Progenitor cell of endocrine pancreas (in vitro differentiated cells): ENCODE measurements around the gene CTDSP2. TPM values are rescaled to one million over a fixed set of nuclear protein-coding genes. Genes with fewer than 3 reads are reported as not detected.
A peak's percentile ranks its signal among the peaks of the same experiment; 100 is the strongest.

Source experiments
- DNase-seq: peaks from one replicate; pipeline ENCODE4 v3.0.0; 2021; ENCODE audit warnings: low spot score; ENCODE audit not compliant: unreplicated experiment
- H3K27ac Mint-ChIP-seq: 2 replicates; pipeline ENCODE4 v1.8.0; 2021; ENCODE audit warnings: mild to moderate bottlenecking, moderate library complexity, mixed read lengths
- H3K27me3 Mint-ChIP-seq: 2 replicates; pipeline ENCODE4 v1.8.0; 2021; ENCODE audit warnings: mixed read lengths
- H3K36me3 Mint-ChIP-seq: 2 replicates; pipeline ENCODE4 v1.8.0; 2022; ENCODE audit warnings: mixed read lengths; ENCODE audit not compliant: insufficient read depth
- H3K4me1 Mint-ChIP-seq: 2 replicates; pipeline ENCODE4 v1.8.0; 2021; ENCODE audit warnings: low read depth, mixed read lengths
- H3K4me3 Mint-ChIP-seq: 2 replicates; pipeline ENCODE4 v1.8.0; 2021; ENCODE audit warnings: low read depth, mild to moderate bottlenecking, moderate library complexity, mixed read lengths
- H3K9me3 Mint-ChIP-seq: 2 replicates; pipeline ENCODE4 v1.8.0; 2021; ENCODE audit warnings: low read depth, mixed read lengths
- CTCF ChIP-seq: fragments of 200-600 bp; sonication (generic); IDR thresholded peaks from one replicate; pipeline ENCODE4 v1.5.0; 2021; ENCODE audit warnings: antibody characterized with exemption, mild to moderate bottlenecking; ENCODE audit not compliant: unreplicated experiment
- total RNA-seq: library from RNA; stranded (reverse); gene quantifications from 2 replicates; pipeline ENCODE4 v1.2.1, GENCODE V29; 2021

Gene CTDSP2
- total RNA-seq, 1 donor from 2014 or later = 145 TPM

- no peak for TF ChIP-seq CTCF
Measured at GRCh38 chr12:57844709-57845477, 1.6 kb downstream of the CTDSP2 start.

DNA sequence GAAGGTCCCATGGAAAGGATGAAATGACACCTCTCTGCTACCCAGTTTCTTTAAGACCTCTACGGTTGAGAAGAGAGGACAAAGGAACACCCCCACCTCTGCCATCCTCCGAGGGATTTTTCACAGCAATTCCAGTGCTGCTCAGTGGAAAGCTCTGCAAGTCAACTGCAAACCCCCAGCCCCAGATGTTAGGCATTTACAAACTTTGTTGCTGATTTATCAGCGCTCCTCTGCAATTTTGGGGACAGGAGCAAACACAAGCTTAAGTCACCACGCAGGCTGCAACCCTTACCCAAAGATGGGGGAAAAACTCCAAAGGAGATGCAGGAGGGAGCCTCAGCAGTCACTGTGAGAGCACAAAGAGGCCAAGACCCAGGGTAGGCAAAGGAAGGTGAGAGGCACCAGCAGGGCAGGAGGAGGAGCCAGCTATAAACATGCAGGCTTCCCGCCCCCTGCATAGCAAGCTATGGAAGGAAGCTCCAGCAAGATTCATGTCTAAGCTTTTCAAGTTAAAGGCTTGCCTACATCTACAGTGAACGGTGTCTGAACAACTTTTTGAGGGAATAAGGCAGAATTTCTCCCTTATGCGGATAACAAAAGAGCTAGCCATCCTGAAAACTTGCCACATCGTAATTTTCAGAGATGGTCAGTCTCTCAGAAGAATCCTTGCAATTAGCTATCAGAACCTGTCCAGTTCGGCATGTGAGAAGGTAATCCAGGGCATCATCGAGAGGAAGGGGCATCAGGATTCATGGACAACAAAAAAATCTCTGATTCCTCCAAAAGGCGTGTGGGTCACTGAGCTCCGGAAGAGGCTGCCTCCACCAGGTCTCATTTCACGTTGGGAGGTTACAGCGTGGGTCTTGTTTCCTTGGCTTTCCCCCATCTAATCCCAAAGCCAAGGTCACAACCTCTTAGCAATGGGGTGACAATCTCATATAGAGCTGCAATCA, 3.9 kb downstream of the CTDSP2 start:
- TF ChIP-seq CTCF = no peak
- DNase-seq = no peak
- Mint-ChIP-seq H3K36me3 (no peaks in the 10 kb centered on the region), H3K27me3 (no peaks in the 10 kb centered on the region), H3K4me3 (peak overlapping the region; percentile 83), H3K27ac (peak overlapping the region; percentile 86), H3K4me1 (peaks cover 59% of the 10 kb centered on the region), H3K9me3 (no peaks in the 10 kb centered on the region)

More at GRCh38 chr12:57844709-57845477, 1.6 kb downstream of the CTDSP2 start:
- H3K36me3 Mint-ChIP-seq = no peaks in the 10 kb centered on the region
- H3K27me3 Mint-ChIP-seq = peaks cover 10% of the 10 kb centered on the region
- no peaks in the 10 kb centered on the region for H3K9me3 Mint-ChIP-seq
- H3K4me1 Mint-ChIP-seq = peaks cover 44% of the 10 kb centered on the region
- peak overlapping the region; percentile 95 for H3K27ac Mint-ChIP-seq
- H3K4me3 Mint-ChIP-seq = peak overlapping the region; percentile 83
- peak; percentile 23 for DNase-seq

GRCh38 chr12:57841445-57841844, 5.1 kb downstream of the CTDSP2 start:
- no peaks in the 10 kb centered on the region for H3K27me3 Mint-ChIP-seq
- peak overlapping the region; percentile 77 for H3K27ac Mint-ChIP-seq
- no peak for TF ChIP-seq CTCF
- peak overlapping the region; percentile 51 for H3K4me3 Mint-ChIP-seq
- H3K9me3 Mint-ChIP-seq = no peaks in the 10 kb centered on the region
- peaks cover 67% of the 10 kb centered on the region for H3K4me1 Mint-ChIP-seq
- H3K36me3 Mint-ChIP-seq = no peaks in the 10 kb centered on the region
- DNase-seq = no peak

- Mint-ChIP-seq H3K27me3 (no peaks in the 10 kb centered on the region), H3K9me3 (no peaks in the 10 kb centered on the region), H3K36me3 (no peaks in the 10 kb centered on the region), H3K4me3 (peak overlapping the region; percentile 10), H3K4me1 (peaks cover 71% of the 10 kb centered on the region), H3K27ac (peak overlapping the region; percentile 77)
- TF ChIP-seq CTCF = no peak
- DNase-seq = no peak
Measured at GRCh38 chr12:57840726-57841125, 5.8 kb downstream of the CTDSP2 start.

- Mint-ChIP-seq H3K4me1 (peaks cover 72% of the 10 kb centered on the region), H3K4me3 (no peak overlapping the region), H3K27me3 (no peaks in the 10 kb centered on the region)
Measured at GRCh38 chr12:57839996-57840395, 6.5 kb downstream of the CTDSP2 start.

More at GRCh38 chr12:57839996-57840395, 6.5 kb downstream of the CTDSP2 start:
- Mint-ChIP-seq H3K9me3 (no peaks in the 10 kb centered on the region), H3K36me3 (no peaks in the 10 kb centered on the region), H3K27ac (peak overlapping the region; percentile 73)
- TF ChIP-seq CTCF = no peak
- DNase-seq = no peak
